OCI-M1 (cell line): ENCODE results near the gene EPS8L3.

ENCODE experiments used
- DNase-seq: peaks from one replicate; lab custom pipeline; 2025; lab: John Stamatoyannopoulos, UW

The EPS8L3 gene

GRCh38 chr1:109793486-109794318, 30.0 kb upstream of the EPS8L3 start:
- peak; percentile 81 for DNase-seq

DNA sequence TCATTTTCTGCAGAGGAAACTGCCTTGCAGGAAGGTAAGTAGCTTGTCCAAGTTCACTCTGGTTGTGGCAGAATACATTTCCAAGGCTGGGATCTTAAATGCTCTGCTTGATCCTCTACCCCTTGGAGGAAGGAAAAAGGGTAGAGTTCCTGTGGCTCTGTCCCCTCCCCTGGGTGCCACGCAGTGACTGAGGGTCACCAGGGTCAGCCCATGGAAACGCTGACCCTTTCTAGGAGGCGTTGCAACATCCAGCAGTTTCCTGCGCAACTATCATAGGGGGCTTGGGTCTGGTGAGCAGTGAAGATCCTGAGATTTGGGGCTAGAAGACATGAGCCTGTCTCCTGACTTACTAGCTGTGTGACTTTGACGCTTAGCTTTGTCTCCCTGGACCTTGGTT, 29.4 kb upstream of the EPS8L3 start:
- DNase-seq: peak; percentile 60

- DNase-seq: peak; percentile 76
Observed at GRCh38 chr1:109792056-109792831, 28.5 kb upstream of the EPS8L3 start.

DNA sequence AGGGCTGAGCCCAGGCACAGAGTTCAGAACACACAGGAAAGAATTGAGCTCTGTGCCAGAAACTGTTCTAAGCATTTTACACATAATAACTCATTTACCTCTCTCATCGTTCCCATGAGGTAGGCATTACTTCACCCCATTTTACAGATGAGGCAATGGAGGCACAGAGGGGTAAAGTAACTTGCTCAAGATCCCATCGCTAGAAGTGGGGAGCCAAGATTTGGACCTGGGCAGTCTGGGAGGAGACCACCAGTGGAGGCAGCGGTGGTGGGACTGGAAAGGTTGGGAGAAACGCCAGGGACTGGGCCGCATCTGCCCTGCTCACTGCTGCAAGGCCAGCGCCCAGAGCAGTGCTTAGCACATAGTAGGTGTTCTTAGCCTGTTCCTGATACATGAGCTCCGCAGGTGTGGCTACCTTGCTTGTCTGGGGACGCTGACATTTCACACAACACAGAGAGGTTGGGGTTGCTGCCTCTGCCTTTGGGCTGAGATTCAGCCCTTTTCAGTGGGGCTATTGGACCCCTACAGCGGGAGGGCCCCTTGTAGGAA, 27.8 kb upstream of the EPS8L3 start:
- DNase-seq: no peak

DNA sequence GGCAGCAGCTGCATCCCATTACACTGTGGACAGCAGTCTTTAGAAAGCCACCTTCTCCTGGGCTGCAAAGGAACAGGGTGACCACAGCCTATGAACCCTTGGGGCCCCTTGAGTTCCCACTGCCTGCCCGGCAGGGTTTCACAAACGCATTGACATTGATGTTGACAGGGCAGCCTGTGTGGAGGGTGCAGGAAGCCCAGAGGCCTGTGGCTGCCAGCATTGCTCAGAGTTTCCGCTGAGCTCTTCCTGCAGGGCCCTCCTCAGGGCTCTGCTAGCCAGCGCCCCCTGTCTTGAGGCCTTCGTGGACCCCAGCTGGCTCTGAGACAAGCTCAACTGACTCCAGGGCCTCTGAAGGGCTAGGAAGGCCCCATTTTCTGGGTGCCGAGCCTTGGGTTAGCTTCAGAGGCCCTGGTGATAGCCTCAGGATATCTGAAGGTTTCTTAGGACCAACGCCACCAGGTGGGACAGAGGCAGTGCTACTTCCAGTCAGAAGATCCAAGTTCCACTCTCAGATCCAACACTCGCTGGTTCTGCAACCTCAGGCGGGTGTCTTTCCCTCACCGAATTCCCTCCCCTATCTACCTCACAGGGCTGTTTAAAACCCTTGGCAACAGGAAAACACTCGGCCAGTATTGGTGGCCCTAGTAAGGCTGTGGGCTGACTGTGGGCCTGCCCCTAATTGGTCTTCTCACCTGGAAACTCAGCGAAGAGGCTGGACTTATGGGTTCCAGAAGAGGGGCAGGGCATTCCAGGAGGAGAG, 27.2 kb upstream of the EPS8L3 start:
- DNase-seq: peak; percentile 71

- no peak for DNase-seq
Observed at GRCh38 chr1:109790329-109790728, 26.6 kb upstream of the EPS8L3 start.

DNA sequence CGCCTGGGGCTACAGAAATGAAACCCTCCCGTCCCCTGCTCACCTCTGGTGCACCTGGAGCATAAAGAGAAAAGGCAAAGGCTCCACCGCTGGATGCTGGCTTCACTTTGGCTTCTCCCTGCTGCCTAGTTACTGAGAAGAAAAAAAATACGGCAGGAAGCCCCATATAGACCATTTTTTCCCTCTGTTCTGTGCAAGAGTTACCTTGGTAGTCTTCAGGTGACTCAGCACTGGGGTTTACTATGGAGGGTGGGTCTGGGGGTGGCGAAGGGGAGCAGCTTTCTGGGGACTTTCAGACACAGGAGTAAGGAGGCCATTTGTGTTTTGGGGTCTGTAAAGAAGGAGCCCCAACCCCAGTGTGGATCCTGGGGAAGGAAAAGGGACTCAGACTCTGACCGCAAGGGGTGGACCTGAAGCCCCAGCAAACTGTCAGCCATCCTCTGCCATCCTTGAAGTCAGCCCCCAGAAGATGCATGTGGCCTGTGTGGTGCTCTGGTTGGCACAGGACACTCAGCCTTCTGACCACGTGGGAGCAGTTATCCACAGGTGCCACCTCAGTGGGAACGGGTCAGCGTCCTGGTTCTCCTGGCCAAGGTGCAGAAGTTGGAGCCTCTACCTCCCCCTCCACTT, 25.9 kb upstream of the EPS8L3 start:
- no peak for DNase-seq

DNA sequence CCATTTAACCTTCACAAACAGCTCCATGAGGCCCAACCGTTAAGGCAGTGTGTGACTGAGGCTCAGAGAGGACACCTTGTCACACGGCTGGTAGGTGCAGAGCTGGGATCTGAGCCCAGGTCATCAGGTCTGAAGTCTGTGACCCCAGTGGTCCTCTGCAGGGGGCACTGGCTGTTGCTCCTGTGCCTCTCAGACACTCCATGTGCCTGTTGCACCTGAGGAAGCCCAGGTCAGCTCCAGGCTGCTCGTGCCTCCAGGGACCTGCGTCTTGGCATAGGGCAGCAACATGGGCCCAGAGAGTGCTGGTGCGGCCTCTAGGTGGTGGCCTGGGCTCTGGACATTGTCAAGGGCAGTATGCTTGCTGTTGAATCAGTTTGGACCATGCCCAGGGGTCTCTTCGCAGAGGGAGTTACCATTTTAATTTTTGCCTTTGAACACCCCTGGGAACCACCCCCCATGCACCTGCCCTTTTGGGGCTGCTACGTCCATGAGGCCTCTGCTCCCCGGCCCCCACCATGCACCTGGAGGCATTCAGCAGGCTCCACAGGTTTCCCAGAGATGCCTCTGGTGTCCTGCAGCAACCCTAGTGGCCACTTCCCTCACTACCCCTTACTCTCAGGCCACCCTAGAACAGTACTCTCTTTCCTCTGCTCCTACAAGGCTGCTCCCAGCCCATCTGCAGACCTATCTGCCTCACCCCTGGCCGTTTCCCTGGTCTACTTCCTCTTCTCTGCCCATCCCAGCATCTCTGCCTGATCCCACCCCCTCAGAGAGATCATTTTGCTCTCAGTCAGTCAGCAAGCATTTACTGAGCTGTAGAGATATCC, 25.2 kb upstream of the EPS8L3 start:
- peak; percentile 82 for DNase-seq

GRCh38 chr1:109787845-109788601, 24.3 kb upstream of the EPS8L3 start:
- DNase-seq: no peak

DNA sequence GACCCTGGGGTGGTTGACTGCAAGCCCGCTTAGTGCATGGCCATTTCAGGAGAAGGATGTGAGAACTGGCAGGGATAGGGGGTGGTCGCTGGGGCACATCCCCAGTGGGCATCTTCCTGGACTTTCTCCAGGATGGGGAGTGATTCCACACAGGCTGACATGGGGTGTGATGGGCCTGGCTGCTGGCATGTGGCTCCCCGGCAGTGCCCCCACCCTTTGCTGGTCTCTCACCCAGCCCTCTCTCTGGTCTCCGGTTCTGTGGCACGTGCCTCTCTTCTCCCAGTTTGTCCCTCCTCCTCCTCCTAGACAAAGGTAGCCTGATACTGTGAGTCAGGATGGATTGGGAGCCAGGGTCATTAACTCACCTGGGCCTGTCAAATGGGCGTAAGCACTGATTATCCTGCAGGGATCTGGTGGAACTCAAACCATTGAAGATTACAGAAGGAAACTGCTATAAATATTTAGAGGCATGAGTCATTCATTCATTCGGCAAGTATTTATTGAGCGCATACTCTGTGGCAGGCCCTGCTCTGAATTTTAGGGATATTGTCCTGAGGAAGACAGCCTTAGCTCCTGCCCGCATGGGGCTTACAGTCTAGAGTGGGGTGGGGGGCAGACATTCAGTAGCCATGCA, 23.6 kb upstream of the EPS8L3 start:
- no peak for DNase-seq

DNA sequence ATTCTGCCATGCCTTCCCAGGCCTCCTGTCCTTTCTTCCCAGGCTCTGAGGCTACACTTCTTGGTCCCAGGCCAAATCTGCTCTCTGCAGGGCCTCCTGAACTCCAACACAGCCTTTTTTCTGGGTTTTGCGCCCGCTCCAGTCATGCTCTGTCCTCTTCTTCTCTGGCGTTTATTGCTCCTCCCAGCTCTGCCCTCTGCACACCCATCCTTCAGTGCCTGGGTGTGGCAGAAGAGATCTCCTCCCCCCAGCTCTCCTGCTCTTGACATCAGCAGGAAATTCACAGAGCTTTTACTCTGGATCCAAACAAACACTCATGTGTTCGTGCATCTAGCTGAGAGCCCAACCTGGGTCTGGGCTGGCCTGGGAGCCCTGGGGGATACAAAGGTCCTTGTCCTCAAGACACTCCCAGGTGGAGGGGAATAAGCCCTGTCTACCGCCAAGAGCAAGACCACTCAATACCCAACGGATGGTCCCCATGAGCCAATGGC, 22.9 kb upstream of the EPS8L3 start:
- DNase-seq: no peak

GRCh38 chr1:109786112-109786480, 22.4 kb upstream of the EPS8L3 start:
- DNase-seq: no peak

DNA sequence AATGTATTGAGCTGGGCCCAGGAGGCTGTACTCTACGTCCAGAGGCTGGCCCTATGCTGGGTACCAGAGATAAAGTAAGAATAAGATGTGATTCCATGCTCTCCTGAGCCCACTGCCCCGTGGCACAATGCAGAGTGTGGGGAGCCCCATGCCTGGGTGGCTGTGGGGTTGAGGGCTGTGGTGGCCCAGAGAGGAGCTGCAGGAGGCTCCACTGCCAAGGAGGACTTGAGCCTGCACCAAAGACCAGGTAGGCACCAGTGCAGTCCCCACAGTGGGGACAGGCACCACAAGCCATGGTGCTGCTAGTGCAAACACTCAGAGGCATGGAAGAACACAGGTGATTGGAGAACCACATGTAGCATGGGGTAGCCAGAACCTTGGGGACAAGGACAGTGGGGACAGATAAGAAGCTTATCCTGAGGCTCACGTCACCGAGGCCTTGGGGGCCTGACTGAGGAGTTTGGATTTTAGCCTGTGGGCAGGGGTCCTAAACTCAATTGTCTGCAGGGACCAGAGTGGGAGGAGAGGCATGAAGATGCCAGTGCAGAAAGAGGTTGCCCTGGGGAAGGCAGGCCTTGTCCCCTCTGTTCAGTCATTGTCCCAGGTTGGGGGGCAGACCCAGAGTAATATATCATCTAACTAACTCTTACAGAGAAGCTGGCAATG, 21.9 kb upstream of the EPS8L3 start:
- DNase-seq: no peak

DNA sequence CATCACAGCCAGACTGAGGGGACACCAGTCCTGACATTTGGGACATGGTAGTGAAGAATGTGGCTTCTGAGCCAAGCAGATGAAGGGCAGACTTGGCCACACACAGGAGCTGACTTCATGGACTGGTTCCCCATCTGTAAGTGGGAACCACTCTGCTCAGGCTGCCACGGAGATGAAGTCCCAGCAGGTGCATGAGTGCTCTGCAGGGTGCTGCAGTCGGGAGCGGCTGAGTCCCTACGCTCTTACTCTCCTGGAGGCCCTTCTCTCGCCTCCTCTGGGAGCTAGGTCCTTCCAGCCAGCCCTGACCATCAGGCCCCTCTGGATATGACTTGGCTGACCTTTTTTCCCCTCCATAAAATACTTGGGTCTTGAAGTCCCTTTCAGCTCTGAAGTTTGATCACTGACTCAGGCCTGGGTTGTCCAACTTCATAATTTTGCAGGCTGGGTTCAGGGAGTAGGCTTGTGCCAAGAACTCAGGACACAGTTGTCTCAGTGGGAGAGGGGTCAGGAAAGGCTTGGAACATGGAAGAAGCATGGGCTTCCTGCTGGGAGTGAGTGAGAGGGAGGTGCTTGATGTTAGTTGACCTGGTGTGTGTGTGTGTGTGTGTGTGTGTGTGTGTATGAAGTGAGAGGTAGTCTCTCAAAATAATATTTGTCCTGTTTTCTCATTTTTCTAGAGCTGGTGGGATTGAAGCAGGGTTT, 21.0 kb upstream of the EPS8L3 start:
- DNase-seq: no peak

DNA sequence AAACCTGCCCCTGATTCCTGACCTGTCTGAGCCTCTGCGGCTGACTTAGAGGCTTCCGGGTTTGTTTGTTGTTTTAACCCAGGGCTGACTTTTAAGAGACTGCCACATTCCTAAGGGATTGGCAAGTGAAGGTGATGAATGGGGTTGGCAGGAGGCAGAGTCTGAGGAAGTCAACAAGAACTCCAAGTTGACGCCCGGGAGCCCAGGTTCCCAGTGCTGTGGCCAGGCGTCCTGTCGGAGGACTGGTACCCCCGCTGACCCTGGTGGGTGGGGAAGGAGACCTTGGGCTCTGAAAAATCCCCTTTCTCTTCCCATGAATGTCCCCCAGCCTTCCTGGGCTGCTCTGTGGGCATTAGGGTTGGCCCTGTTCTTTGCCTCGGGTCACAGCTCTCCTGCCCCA, 19.7 kb upstream of the EPS8L3 start:
- DNase-seq: no peak

DNA sequence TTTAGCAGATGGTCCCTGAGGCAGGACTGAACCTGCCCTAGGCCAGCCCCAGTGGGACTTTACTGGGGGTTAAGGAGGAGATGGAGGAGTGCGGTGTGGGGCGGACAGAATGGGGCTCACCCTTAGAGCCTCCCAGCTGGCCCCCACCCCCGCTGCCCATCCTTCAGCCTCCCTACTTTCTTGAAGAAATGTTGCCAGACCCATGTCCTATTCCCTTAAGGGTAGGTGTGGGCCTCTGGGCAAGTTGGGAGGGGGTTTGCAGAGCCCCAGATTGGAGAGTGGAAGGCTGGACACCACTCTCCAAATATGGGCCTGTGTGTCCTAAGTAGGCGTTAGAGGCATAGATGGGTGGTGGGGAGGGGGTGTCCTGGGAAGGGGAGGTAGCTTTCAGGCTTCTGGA, 19.2 kb upstream of the EPS8L3 start:
- no peak for DNase-seq

DNA sequence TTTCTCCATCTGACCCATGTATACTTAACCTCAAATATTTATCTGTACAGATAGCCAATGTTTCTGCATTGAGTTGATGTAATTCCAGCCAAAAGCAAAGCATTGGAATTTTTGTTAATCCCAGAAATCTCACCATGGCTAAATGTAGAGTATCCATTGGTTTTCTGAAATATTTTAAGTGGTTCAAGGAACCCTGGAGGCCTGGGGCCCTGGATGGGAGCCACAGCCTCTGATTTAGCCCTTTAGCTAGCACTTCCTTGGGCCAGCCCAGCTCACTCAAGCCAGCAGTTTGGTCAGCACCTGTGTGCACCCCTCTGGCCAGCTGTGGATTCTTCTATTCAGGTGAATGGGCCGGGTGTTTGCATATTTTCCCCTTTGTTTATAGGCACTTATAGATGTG, 18.8 kb upstream of the EPS8L3 start:
- DNase-seq: no peak

DNA sequence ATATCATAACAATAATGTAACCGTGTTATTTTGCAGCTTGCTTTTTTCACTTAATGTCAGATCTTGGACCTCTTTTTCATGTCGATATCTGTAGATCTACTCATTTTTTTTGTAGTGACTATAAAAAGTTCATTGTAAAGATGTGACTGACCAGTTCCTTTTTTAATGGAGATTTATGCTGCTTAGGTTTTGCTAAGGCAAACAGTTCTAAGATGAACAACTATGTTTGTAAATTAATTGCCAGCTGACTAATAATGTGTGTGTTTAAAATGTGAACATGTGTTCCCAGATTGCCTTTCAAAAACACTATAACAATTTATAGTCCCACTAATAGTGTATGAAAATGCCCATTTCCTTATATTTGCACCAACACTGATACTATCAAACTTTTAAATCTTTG, 18.1 kb upstream of the EPS8L3 start:
- no peak for DNase-seq
